ENCODE measurements around the gene BHLHE23.

GRCh38 chr20:63054681-63055240 is 48.0 kb upstream of the BHLHE23 start:
- TF ChIP-seq, protein P1, sequence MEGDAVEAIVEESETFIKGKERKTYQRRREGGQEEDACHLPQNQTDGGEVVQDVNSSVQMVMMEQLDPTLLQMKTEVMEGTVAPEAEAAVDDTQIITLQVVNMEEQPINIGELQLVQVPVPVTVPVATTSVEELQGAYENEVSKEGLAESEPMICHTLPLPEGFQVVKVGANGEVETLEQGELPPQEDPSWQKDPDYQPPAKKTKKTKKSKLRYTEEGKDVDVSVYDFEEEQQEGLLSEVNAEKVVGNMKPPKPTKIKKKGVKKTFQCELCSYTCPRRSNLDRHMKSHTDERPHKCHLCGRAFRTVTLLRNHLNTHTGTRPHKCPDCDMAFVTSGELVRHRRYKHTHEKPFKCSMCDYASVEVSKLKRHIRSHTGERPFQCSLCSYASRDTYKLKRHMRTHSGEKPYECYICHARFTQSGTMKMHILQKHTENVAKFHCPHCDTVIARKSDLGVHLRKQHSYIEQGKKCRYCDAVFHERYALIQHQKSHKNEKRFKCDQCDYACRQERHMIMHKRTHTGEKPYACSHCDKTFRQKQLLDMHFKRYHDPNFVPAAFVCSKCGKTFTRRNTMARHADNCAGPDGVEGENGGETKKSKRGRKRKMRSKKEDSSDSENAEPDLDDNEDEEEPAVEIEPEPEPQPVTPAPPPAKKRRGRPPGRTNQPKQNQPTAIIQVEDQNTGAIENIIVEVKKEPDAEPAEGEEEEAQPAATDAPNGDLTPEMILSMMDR (IDR thresholded peaks at IDR 0.05): no peak
- TF ChIP-seq POLR2A (IDR thresholded peaks at IDR 0.05): no peak
